ENCODE data around the gene RXFP4. TPM values are rescaled to one million over a fixed set of nuclear protein-coding genes. Genes with fewer than 3 reads are reported as not detected.
A peak's percentile ranks its signal among the peaks of the same experiment; 100 is the strongest.

Gene RXFP4
- total RNA-seq, 1 donor from 2014 or later: not detected

- Mint-ChIP-seq H3K27me3 (ENCODE audit: insufficient read depth, low read depth) (peaks cover 11% of the 10 kb centered on the region), H3K36me3 (peaks cover 2% of the 10 kb centered on the region), H3K4me3 (peak overlapping the region; percentile 92), H3K27ac (peak overlapping the region; percentile 97), H3K4me1 (peaks cover 78% of the 10 kb centered on the region), H3K9me3 (no peaks in the 10 kb centered on the region)
- H3K4me2 ChIP-seq: peak overlapping the region; percentile 100
- no peaks in the 10 kb centered on the region for H3K36me3 ChIP-seq
- H3K9me3 ChIP-seq (ENCODE audit: low read depth): no peaks in the 10 kb centered on the region
- peaks cover 50% of the 10 kb centered on the region for H3F3A ChIP-seq (ENCODE audit: low read depth)
- no peak overlapping the region for H2AFZ ChIP-seq (replicated peaks)
- peaks cover 91% of the 10 kb centered on the region for H3K79me2 ChIP-seq (ENCODE audit: low read depth)
- H3K4me3 ChIP-seq: peak overlapping the region; percentile 97
- H3K27me3 ChIP-seq: no peaks in the 10 kb centered on the region
- H3K4me1 ChIP-seq: peaks cover 50% of the 10 kb centered on the region
- DNase-seq (ENCODE audit: low spot score): no peak
- peak overlapping the region; percentile 92 for H3K27ac ChIP-seq
- H4K20me1 ChIP-seq (ENCODE audit: low read depth): peaks cover 67% of the 10 kb centered on the region
- TF ChIP-seq EZH2 (IDR thresholded peaks at IDR 0.05): no peak
- TF ChIP-seq CTCF (IDR thresholded peaks at IDR 0.05): no peak
- TF ChIP-seq EZH2phosphoT487 (IDR thresholded peaks at IDR 0.05): no peak
- H3K9ac ChIP-seq: peak overlapping the region; percentile 58
Measured at GRCh38 chr1:155975375-155976061, 34.1 kb downstream of the RXFP4 start.

GRCh38 chr1:155976062-155976912 is 34.8 kb downstream of the RXFP4 start:
- no peak for TF ChIP-seq EZH2 (IDR thresholded peaks at IDR 0.05)
- no peak for TF ChIP-seq EZH2phosphoT487 (IDR thresholded peaks at IDR 0.05)
- TF ChIP-seq CTCF (IDR thresholded peaks at IDR 0.05): no peak
- Mint-ChIP-seq H3K27ac (peak overlapping the region; percentile 97), H3K36me3 (peaks cover 2% of the 10 kb centered on the region), H3K4me1 (peaks cover 79% of the 10 kb centered on the region), H3K4me3 (peak overlapping the region; percentile 92), H3K9me3 (no peaks in the 10 kb centered on the region), H3K27me3 (ENCODE audit: insufficient read depth, low read depth) (peaks cover 11% of the 10 kb centered on the region)
- peak; percentile 75 for DNase-seq (ENCODE audit: low spot score)
- H2AFZ ChIP-seq (replicated peaks): no peak overlapping the region
- no peaks in the 10 kb centered on the region for H3K36me3 ChIP-seq
- no peaks in the 10 kb centered on the region for H3K27me3 ChIP-seq
- peaks cover 59% of the 10 kb centered on the region for H4K20me1 ChIP-seq (ENCODE audit: low read depth)
- peak overlapping the region; percentile 92 for H3K27ac ChIP-seq
- peak overlapping the region; percentile 86 for H3K9ac ChIP-seq
- peaks cover 50% of the 10 kb centered on the region for H3F3A ChIP-seq (ENCODE audit: low read depth)
- peaks cover 83% of the 10 kb centered on the region for H3K79me2 ChIP-seq (ENCODE audit: low read depth)
- peak overlapping the region; percentile 100 for H3K4me2 ChIP-seq
- H3K4me1 ChIP-seq: peaks cover 46% of the 10 kb centered on the region
- no peaks in the 10 kb centered on the region for H3K9me3 ChIP-seq (ENCODE audit: low read depth)
- H3K4me3 ChIP-seq: peak overlapping the region; percentile 97

GRCh38 chr1:155976913-155977689 is 35.7 kb downstream of the RXFP4 start:
- H3K9ac ChIP-seq: peak overlapping the region; percentile 86
- H2AFZ ChIP-seq (replicated peaks): no peak overlapping the region
- peak overlapping the region; percentile 92 for H3K27ac ChIP-seq
- Mint-ChIP-seq H3K4me1 (peaks cover 80% of the 10 kb centered on the region), H3K9me3 (no peaks in the 10 kb centered on the region), H3K27ac (peak overlapping the region; percentile 97), H3K4me3 (peak overlapping the region; percentile 92), H3K27me3 (ENCODE audit: insufficient read depth, low read depth) (peaks cover 8% of the 10 kb centered on the region), H3K36me3 (peaks cover 2% of the 10 kb centered on the region)
- peaks cover 51% of the 10 kb centered on the region for H4K20me1 ChIP-seq (ENCODE audit: low read depth)
- no peaks in the 10 kb centered on the region for H3K27me3 ChIP-seq
- H3K79me2 ChIP-seq (ENCODE audit: low read depth): peaks cover 75% of the 10 kb centered on the region
- peaks cover 50% of the 10 kb centered on the region for H3F3A ChIP-seq (ENCODE audit: low read depth)
- H3K4me3 ChIP-seq: peak overlapping the region; percentile 97
- H3K4me1 ChIP-seq: peaks cover 43% of the 10 kb centered on the region
- no peaks in the 10 kb centered on the region for H3K9me3 ChIP-seq (ENCODE audit: low read depth)
- TF ChIP-seq EZH2 (IDR thresholded peaks at IDR 0.05): no peak
- no peak for TF ChIP-seq CTCF (IDR thresholded peaks at IDR 0.05)
- TF ChIP-seq EZH2phosphoT487 (IDR thresholded peaks at IDR 0.05): no peak
- DNase-seq (ENCODE audit: low spot score): no peak
- H3K36me3 ChIP-seq: no peaks in the 10 kb centered on the region
- H3K4me2 ChIP-seq: peak overlapping the region; percentile 100

All from neural progenitor cell (in vitro differentiated cells).